HepG2 (cell line): ENCODE measurements around the gene CALM1. TPM values are rescaled to one million over a fixed set of nuclear protein-coding genes. Genes with fewer than 3 reads are reported as not detected.

Experiments used
- ASH2L ChIP-seq: fragments of 300-600, 200-600 bp; sonication (generic); IDR thresholded peaks from 2 replicates; pipeline ENCODE4 v1.7.0; 2017; ENCODE audit warnings: low read depth, mild to moderate bottlenecking, moderate library complexity, mixed read lengths, low read length; ENCODE audit not compliant: insufficient read length
- CHD4 ChIP-seq: fragments of 200-600 bp; sonication (generic); IDR thresholded peaks from 2 replicates; pipeline ENCODE4 v1.7.0; 2017; ENCODE audit warnings: mild to moderate bottlenecking, low read length, borderline replicate concordance
- ETV5 ChIP-seq: IDR thresholded peaks from 2 replicates; pipeline ENCODE4 v1.6.1; 2018; ENCODE audit warnings: missing biosample characterization, missing genetic modification reagents, inconsistent platforms, borderline replicate concordance
- JUN ChIP-seq: sonication (generic); formaldehyde crosslinking; IDR thresholded peaks from 2 replicates; pipeline ENCODE4 v1.4.0; 2020; ENCODE audit warnings: mild to moderate bottlenecking, missing genetic modification reagents
- MLLT10 ChIP-seq: sonication (generic); formaldehyde crosslinking; IDR thresholded peaks from 2 replicates; pipeline ENCODE4 v1.4.0; 2020; ENCODE audit warnings: missing genetic modification reagents
- MXD4 ChIP-seq: IDR thresholded peaks from 2 replicates; pipeline ENCODE4 v1.6.1; 2016; ENCODE audit warnings: mild to moderate bottlenecking, missing biosample characterization, missing genetic modification reagents
- MXI1 ChIP-seq: IDR thresholded peaks from 3 replicates; pipeline ENCODE4 v1.6.1; 2012; ENCODE audit warnings: low read depth, low read length, inconsistent platforms, borderline replicate concordance
- PHB2 ChIP-seq: fragments of 450-650 bp; IDR thresholded peaks from 2 replicates; pipeline ENCODE4 v1.6.1; 2018; ENCODE audit not compliant: partially characterized antibody
- SOX13 ChIP-seq, 3 experiments: fragments of 450-650 bp in 1 of 3; sonication (generic) in 1 of 3; formaldehyde crosslinking in 1 of 3; IDR thresholded peaks in 2 of 3; conservative IDR thresholded peaks in 1 of 3; 2 replicates each; pipeline versions ENCODE4 v1.5.0 to v1.6.1; 2016 to 2020; ENCODE audit warnings: antibody characterized with exemption in 1 of 3, mild to moderate bottlenecking in 1 of 3, missing compliant biosample characterization in 1 of 3, missing genetic modification reagents in 1 of 3, moderate library complexity in 1 of 3
- SRF ChIP-seq: IDR thresholded peaks from 2 replicates; pipeline ENCODE4 v1.6.1; 2011; ENCODE audit warnings: mild to moderate bottlenecking, low read depth, low read length, moderate library complexity
- TCF7 ChIP-seq: sonication (generic); IDR thresholded peaks from 2 replicates; pipeline ENCODE4 v1.6.1; 2016; ENCODE audit warnings: antibody characterized with exemption, low read depth
- TEAD3 ChIP-seq: optimal IDR thresholded peaks from 2 replicates; pipeline ENCODE3; 2016; ENCODE audit warnings: borderline replicate concordance
- ZNF672 ChIP-seq: sonication (generic); formaldehyde crosslinking; IDR thresholded peaks from 2 replicates; pipeline ENCODE4 v1.8.1; 2022; ENCODE audit warnings: missing genetic modification reagents
- ZNF761 ChIP-seq: sonication (generic); formaldehyde crosslinking; conservative IDR thresholded peaks from 2 replicates; pipeline ENCODE4 v1.4.0; 2020; ENCODE audit warnings: mild to moderate bottlenecking, missing genetic modification reagents
- ZNF878 ChIP-seq: sonication (generic); formaldehyde crosslinking; IDR thresholded peaks from 2 replicates; pipeline ENCODE4 v1.8.1; 2023; ENCODE audit warnings: mild to moderate bottlenecking, missing genetic modification reagents, moderate library complexity
- polyA plus RNA-seq, 8 experiments: library from polyadenylated mRNA; depleted of rRNA in 3 of 8; stranded (reverse) in 7 of 8; unstranded in 1 of 8; fragments of >200 nt; fragmentation: Illumina TruSeq in 4 of 8; extraction: Trizol in 4 of 8; gene quantifications; 2 replicates each; pipeline versions ENCODE4 v1.2.1 to v1.2.3, GENCODE V29; 2011 to 2016; ENCODE audit warnings: low read depth in 4 of 8, missing spikeins in 1 of 8, mixed read lengths in 1 of 8; ENCODE audit not compliant: insufficient read depth in 1 of 8
- total RNA-seq, 5 experiments: library from RNA; depleted of rRNA; stranded (reverse); fragments of >200 nt; fragmentation: Illumina TruSeq; extraction: Trizol; gene quantifications; 2 replicates each; pipeline ENCODE4 v1.2.3, GENCODE V29; 2016; ENCODE audit warnings: low read depth in 1 of 5
- TF ChIP-seq, protein P1 (sequence below): sonication (generic); formaldehyde crosslinking; IDR thresholded peaks from 2 replicates; pipeline ENCODE4 v1.4.0; 2020; ENCODE audit warnings: low read depth, mild to moderate bottlenecking, missing genetic modification reagents
- TF ChIP-seq, protein P2 (sequence below): sonication (generic); formaldehyde crosslinking; IDR thresholded peaks from 2 replicates; pipeline ENCODE4 v1.4.0; 2020; ENCODE audit warnings: missing genetic modification reagents
- TF ChIP-seq, protein P3 (sequence below): sonication (generic); formaldehyde crosslinking; IDR thresholded peaks from 2 replicates; pipeline ENCODE4 v1.4.0; 2020; ENCODE audit warnings: mild to moderate bottlenecking, missing genetic modification reagents
- TF ChIP-seq, protein P4 (sequence below): sonication (generic); formaldehyde crosslinking; IDR thresholded peaks from 2 replicates; pipeline ENCODE4 v1.4.0; 2020; ENCODE audit warnings: mild to moderate bottlenecking, missing genetic modification reagents

The CALM1 gene
- total and polyA plus RNA-seq, 2 of the 13 experiments (the other 11 are each of a cell fraction or from before 2014, with no cell fraction given), result 110 to 238 TPM

DNA sequence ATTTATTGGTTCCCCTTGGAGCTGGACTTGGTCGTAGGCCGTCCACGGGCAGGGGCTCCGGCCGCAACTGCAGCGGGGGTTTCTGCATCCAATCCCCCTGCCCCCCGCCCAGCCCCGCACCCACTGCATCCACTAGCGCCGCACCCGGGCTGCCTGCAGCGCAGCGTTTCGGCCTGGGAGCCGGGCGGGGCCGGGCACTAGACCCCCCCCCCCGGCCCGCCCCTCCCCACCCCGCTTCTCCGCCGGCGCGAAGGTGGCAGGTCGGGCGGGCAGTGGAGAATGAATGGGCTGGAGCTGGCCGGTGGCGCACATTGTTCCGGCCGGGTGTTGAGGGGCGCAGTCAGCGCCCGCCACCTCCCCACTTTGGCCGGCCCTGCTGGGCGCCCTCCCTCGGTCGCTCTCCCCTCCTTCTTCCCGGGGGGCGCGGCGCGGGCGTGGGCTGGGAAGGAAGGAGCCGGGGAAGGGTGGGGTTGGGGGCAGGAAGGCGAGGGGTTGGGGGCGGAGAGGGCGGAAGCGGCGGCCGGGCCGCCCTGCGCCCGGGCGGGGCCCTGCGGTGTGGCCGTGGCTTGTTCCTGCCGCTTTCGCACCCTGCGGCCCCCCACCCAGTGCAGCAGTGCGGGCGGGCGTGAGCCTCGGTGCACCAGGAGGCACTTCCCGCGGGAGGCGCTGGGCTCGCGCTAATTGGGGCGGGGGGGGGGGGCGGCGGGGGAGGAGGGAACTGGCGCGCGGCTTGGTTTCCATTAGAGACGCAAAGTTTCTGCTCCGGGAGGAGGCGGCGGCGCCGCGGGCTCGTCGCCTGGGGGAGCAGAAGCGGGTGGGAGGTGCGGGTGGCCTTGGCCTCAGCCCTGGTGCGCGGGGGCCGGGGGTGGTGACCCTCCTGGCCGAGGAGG lies 841 bp downstream of the CALM1 start (continued):
- TF ChIP-seq SOX13 (IDR thresholded peaks at IDR 0.05) (no peak), SOX13 (CRISPR knock-in tag; conservative IDR thresholded peaks at IDR 0.05 in 1 of 2, IDR thresholded peaks at IDR 0.05 in 1 of 2) (no peak), TCF7 (no peak), CHD4 (no peak), MXD4 (CRISPR knock-in tag) (no peak), ZNF672 (no peak), ZNF761 (no peak; the same call in 1 of the 2 replicates), ETV5 (CRISPR knock-in tag) (no peak), ASH2L (no peak), TEAD3 (CRISPR knock-in tag) (no peak), MLLT10 (CRISPR knock-in tag) (no peak), JUN (CRISPR knock-in tag) (no peak), SRF (no peak), PHB2 (no peak), ZNF878 (CRISPR knock-in tag) (no peak), MXI1 (0 out of 3 replicates have a peak, but pooled peaks have one; percentile 13)
- TF ChIP-seq, protein P1, sequence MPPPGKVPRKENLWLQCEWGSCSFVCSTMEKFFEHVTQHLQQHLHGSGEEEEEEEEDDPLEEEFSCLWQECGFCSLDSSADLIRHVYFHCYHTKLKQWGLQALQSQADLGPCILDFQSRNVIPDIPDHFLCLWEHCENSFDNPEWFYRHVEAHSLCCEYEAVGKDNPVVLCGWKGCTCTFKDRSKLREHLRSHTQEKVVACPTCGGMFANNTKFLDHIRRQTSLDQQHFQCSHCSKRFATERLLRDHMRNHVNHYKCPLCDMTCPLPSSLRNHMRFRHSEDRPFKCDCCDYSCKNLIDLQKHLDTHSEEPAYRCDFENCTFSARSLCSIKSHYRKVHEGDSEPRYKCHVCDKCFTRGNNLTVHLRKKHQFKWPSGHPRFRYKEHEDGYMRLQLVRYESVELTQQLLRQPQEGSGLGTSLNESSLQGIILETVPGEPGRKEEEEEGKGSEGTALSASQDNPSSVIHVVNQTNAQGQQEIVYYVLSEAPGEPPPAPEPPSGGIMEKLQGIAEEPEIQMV (CRISPR knock-in tag), result no peak
- TF ChIP-seq, protein P2, sequence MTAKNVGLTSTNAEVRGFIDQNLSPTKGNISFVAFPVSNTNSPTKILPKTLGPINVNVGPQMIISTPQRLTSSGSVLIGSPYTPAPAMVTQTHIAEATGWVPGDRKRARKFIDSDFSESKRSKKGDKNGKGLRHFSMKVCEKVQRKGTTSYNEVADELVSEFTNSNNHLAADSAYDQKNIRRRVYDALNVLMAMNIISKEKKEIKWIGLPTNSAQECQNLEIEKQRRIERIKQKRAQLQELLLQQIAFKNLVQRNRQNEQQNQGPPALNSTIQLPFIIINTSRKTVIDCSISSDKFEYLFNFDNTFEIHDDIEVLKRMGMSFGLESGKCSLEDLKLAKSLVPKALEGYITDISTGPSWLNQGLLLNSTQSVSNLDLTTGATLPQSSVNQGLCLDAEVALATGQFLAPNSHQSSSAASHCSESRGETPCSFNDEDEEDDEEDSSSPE, result 0 out of 2 replicates have a peak, but pooled peaks have one; percentile 14
- TF ChIP-seq, protein P3, sequence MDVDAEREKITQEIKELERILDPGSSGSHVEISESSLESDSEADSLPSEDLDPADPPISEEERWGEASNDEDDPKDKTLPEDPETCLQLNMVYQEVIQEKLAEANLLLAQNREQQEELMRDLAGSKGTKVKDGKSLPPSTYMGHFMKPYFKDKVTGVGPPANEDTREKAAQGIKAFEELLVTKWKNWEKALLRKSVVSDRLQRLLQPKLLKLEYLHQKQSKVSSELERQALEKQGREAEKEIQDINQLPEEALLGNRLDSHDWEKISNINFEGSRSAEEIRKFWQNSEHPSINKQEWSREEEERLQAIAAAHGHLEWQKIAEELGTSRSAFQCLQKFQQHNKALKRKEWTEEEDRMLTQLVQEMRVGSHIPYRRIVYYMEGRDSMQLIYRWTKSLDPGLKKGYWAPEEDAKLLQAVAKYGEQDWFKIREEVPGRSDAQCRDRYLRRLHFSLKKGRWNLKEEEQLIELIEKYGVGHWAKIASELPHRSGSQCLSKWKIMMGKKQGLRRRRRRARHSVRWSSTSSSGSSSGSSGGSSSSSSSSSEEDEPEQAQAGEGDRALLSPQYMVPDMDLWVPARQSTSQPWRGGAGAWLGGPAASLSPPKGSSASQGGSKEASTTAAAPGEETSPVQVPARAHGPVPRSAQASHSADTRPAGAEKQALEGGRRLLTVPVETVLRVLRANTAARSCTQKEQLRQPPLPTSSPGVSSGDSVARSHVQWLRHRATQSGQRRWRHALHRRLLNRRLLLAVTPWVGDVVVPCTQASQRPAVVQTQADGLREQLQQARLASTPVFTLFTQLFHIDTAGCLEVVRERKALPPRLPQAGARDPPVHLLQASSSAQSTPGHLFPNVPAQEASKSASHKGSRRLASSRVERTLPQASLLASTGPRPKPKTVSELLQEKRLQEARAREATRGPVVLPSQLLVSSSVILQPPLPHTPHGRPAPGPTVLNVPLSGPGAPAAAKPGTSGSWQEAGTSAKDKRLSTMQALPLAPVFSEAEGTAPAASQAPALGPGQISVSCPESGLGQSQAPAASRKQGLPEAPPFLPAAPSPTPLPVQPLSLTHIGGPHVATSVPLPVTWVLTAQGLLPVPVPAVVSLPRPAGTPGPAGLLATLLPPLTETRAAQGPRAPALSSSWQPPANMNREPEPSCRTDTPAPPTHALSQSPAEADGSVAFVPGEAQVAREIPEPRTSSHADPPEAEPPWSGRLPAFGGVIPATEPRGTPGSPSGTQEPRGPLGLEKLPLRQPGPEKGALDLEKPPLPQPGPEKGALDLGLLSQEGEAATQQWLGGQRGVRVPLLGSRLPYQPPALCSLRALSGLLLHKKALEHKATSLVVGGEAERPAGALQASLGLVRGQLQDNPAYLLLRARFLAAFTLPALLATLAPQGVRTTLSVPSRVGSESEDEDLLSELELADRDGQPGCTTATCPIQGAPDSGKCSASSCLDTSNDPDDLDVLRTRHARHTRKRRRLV (CRISPR knock-in tag), result no peak
- TF ChIP-seq, protein P4, sequence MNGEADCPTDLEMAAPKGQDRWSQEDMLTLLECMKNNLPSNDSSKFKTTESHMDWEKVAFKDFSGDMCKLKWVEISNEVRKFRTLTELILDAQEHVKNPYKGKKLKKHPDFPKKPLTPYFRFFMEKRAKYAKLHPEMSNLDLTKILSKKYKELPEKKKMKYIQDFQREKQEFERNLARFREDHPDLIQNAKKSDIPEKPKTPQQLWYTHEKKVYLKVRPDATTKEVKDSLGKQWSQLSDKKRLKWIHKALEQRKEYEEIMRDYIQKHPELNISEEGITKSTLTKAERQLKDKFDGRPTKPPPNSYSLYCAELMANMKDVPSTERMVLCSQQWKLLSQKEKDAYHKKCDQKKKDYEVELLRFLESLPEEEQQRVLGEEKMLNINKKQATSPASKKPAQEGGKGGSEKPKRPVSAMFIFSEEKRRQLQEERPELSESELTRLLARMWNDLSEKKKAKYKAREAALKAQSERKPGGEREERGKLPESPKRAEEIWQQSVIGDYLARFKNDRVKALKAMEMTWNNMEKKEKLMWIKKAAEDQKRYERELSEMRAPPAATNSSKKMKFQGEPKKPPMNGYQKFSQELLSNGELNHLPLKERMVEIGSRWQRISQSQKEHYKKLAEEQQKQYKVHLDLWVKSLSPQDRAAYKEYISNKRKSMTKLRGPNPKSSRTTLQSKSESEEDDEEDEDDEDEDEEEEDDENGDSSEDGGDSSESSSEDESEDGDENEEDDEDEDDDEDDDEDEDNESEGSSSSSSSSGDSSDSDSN, result no peak
